Trophoblast cell (in vitro differentiated cells and primary cell): Measurements from ENCODE around the gene SMIM1.

Source experiments
- DNase-seq, 2 donors: peaks; one replicate each; pipeline ENCODE4 v3.0.0-alpha.2; 2016
- H2AFZ ChIP-seq: 2 replicates; pipeline ENCODE4 v1.6.1; 2013; ENCODE audit warnings: low read length, moderate library complexity, mild to moderate bottlenecking; ENCODE audit not compliant: insufficient read depth, poor library complexity
- H2AK5ac ChIP-seq: 2 replicates; pipeline ENCODE4 v1.6.1; 2013; ENCODE audit warnings: mild to moderate bottlenecking, low read length
- H2BK120ac ChIP-seq: 2 replicates; pipeline ENCODE4 v1.6.1; 2013; ENCODE audit warnings: low read length, mild to moderate bottlenecking, moderate library complexity; ENCODE audit not compliant: insufficient read depth, poor library complexity
- H2BK12ac ChIP-seq: 2 replicates; pipeline ENCODE4 v1.6.1; 2013; ENCODE audit warnings: mild to moderate bottlenecking, low read length, moderate library complexity
- H2BK5ac ChIP-seq: 2 replicates; pipeline ENCODE4 v1.6.1; 2013; ENCODE audit warnings: low read length, low read depth, moderate library complexity, mild to moderate bottlenecking; ENCODE audit not compliant: poor library complexity
- H3K14ac ChIP-seq: 2 replicates; pipeline ENCODE4 v1.6.1; 2013; ENCODE audit warnings: mild to moderate bottlenecking, low read length
- H3K18ac ChIP-seq: 2 replicates; pipeline ENCODE4 v1.6.1; 2013; ENCODE audit warnings: mild to moderate bottlenecking, low read length
- H3K23ac ChIP-seq: 2 replicates; pipeline ENCODE4 v1.6.1; 2013; ENCODE audit warnings: low read length
- H3K27ac ChIP-seq: 2 replicates; pipeline ENCODE4 v1.5.1; 2013; ENCODE audit warnings: low read depth, mild to moderate bottlenecking, inconsistent platforms, low read length, moderate library complexity
- H3K27me3 ChIP-seq: 2 replicates; pipeline ENCODE4 v1.6.1; 2013; ENCODE audit warnings: inconsistent platforms, mild to moderate bottlenecking, low read length, moderate library complexity; ENCODE audit not compliant: insufficient read depth
- H3K36me3 ChIP-seq, 2 experiments: 1 replicate in 1 of 2; 2 replicates in 1 of 2; pipeline ENCODE4 v1.6.1; 2013; ENCODE audit warnings: low read length in 2 of 2, mild to moderate bottlenecking in 2 of 2, moderate library complexity in 1 of 2; ENCODE audit not compliant: insufficient read depth in 2 of 2, control insufficient read depth in 1 of 2
- H3K4ac ChIP-seq: 2 replicates; pipeline ENCODE4 v1.6.1; 2013; ENCODE audit warnings: low read depth, mild to moderate bottlenecking, low read length, moderate library complexity
- H3K4me1 ChIP-seq, 2 experiments: 1 replicate in 1 of 2; 2 replicates in 1 of 2; pipeline ENCODE4 v1.6.1; 2013; ENCODE audit warnings: low read length in 2 of 2, mild to moderate bottlenecking in 2 of 2, moderate library complexity in 1 of 2; ENCODE audit not compliant: insufficient read depth in 2 of 2, control insufficient read depth in 1 of 2
- H3K4me2 ChIP-seq: 2 replicates; pipeline ENCODE4 v1.6.1; 2013; ENCODE audit warnings: inconsistent platforms, mild to moderate bottlenecking, low read length, moderate library complexity
- H3K4me3 ChIP-seq: 2 replicates; pipeline ENCODE4 v1.5.1; 2013; ENCODE audit warnings: mild to moderate bottlenecking, low read depth, low read length, inconsistent platforms
- H3K79me1 ChIP-seq: one replicate; pipeline ENCODE4 v1.6.1; 2013; ENCODE audit warnings: low read length
- H3K79me2 ChIP-seq: 2 replicates; pipeline ENCODE4 v1.6.1; 2013; ENCODE audit warnings: low read length, mild to moderate bottlenecking; ENCODE audit not compliant: control insufficient read depth, insufficient read depth, poor library complexity
- H3K9ac ChIP-seq: 2 replicates; pipeline ENCODE4 v1.6.1; 2013; ENCODE audit warnings: mild to moderate bottlenecking, low read length
- H3K9me3 ChIP-seq: 2 replicates; pipeline ENCODE4 v1.6.1; 2013; ENCODE audit warnings: low read depth, mild to moderate bottlenecking, control low read depth, inconsistent platforms, low read length; ENCODE audit not compliant: insufficient read depth
- H4K12ac ChIP-seq: 2 replicates; pipeline ENCODE4 v1.6.1; 2013; ENCODE audit warnings: low read depth, mild to moderate bottlenecking, low read length, moderate library complexity
- H4K8ac ChIP-seq: 2 replicates; pipeline ENCODE4 v1.6.1; 2013; ENCODE audit warnings: low read depth, mild to moderate bottlenecking, low read length, moderate library complexity
- H4K91ac ChIP-seq: one replicate; pipeline ENCODE4 v1.6.1; 2013; ENCODE audit warnings: low read depth, mild to moderate bottlenecking, low read length, moderate library complexity
- WGBS: extraction: QIAGEN DNeasy Blood & Tissue Kit; methylation state at CpG from one replicate; pipeline ENCODE4 v1.1.7; 2013; ENCODE audit warnings: missing lambda C conversion rate; ENCODE audit not compliant: insufficient read length, insufficient coverage; ENCODE audit errors: extremely low coverage; 5-methylcytosine and 5-hydroxymethylcytosine counted together

Gene SMIM1

DNA sequence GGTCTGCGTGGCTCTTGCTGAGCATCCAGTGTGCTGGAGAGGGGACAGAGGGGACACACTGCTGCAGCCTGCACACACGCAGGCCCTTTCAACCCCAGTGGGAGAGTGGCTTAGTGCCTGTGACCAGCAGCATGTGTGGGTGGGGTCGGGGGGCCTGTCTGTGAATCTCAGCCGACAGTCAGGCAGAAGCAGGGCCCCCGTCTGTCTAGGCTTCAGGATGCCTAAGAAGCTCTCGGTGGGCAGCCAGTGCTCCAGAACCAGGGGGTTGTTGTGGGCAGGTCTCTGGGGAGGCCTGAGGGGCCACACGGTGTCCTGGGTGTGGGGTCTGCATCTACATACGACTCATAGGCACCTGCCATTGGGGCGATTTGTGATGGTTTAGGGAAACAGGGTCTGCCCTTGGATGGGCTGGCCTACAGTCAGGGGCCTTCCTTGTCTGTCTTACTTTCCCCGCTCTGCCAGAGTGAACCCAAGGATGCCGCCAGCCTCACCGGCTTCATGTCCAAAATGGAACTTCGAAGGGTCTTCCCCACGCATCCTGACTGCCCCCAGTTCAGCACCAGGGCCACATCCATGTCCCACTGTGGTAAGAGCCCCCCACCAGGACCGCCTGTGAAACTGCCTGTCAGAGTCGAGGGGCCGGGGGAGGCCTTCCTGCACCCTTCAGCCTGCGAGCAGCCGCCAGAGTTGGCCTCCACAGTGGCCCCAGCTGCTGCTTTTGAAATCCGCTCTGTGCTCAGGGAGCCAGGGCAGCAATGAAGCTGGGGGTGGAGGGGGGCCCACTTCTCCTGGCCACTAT lies 18.7 kb upstream of the SMIM1 start:
- Histone ChIP-seq H2BK120ac (no peak overlapping the region), H3K9me3 (peaks cover 8% of the 10 kb centered on the region), H3K4me2 (no peak overlapping the region), H2AK5ac (no peak overlapping the region), H3K18ac (no peak overlapping the region), H3K4me1 (no peaks in the 10 kb centered on the region), H3K4me3 (no peak overlapping the region), H3K14ac (no peak overlapping the region), H3K79me2 (no peaks in the 10 kb centered on the region), H3K9ac (no peak overlapping the region), H3K4ac (no peak overlapping the region), H2AFZ (no peak overlapping the region), H2BK12ac (no peak overlapping the region), H3K79me1 (no peaks in the 10 kb centered on the region), H3K27ac (no peak overlapping the region), H2BK5ac (no peak overlapping the region), H4K91ac (no peak overlapping the region), H3K36me3 (no peaks in the 10 kb centered on the region), H4K12ac (no peak overlapping the region), H4K8ac (no peak overlapping the region), H3K23ac (no peak overlapping the region), H3K27me3 (no peaks in the 10 kb centered on the region)
- no CpG with 5 or more reads among the region's 20 CpGs for WGBS
- no peak for DNase-seq

DNA sequence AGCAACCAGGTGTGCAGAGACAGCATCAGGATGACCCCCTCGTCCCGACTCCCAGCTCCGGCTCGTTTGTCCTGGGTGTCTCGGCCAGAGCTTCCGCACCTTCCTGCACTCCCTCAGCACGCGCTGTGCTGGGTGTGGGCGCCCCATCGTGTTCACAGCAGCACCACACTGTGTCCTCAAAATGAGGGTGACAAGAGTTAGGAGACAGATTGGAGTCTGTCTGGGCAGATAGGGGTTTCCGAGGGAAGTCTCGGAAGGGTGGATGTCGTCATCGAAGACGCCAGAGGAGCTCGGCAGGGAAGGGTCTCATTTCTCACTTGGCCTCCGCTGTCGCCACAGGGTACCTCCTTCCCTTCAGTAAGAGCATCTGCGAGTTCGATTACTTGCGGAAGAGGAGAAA lies 16.2 kb upstream of the SMIM1 start:
- no peak overlapping the region for H4K91ac ChIP-seq
- H3K4me1 ChIP-seq, result no peaks in the 10 kb centered on the region
- H3K23ac ChIP-seq, result no peak overlapping the region
- no peak overlapping the region for H2AK5ac ChIP-seq
- no peak overlapping the region for H3K14ac ChIP-seq
- no peak overlapping the region for H3K18ac ChIP-seq
- no peak overlapping the region for H3K27ac ChIP-seq
- H2AFZ ChIP-seq, result no peak overlapping the region
- WGBS, result no CpG with 5 or more reads among the region's 21 CpGs
- H3K4me3 ChIP-seq, result no peak overlapping the region
- DNase-seq, result no peak
- no peak overlapping the region for H3K9ac ChIP-seq
- peaks cover 10% of the 10 kb centered on the region for H3K9me3 ChIP-seq
- no peak overlapping the region for H4K12ac ChIP-seq
- H3K27me3 ChIP-seq, result no peaks in the 10 kb centered on the region
- H3K36me3 ChIP-seq, result no peaks in the 10 kb centered on the region
- H4K8ac ChIP-seq, result no peak overlapping the region
- no peak overlapping the region for H2BK12ac ChIP-seq
- no peak overlapping the region for H2BK5ac ChIP-seq
- H3K4ac ChIP-seq, result no peak overlapping the region
- no peak overlapping the region for H2BK120ac ChIP-seq
- no peaks in the 10 kb centered on the region for H3K79me2 ChIP-seq
- H3K4me2 ChIP-seq, result no peak overlapping the region
- H3K79me1 ChIP-seq, result no peaks in the 10 kb centered on the region

DNA sequence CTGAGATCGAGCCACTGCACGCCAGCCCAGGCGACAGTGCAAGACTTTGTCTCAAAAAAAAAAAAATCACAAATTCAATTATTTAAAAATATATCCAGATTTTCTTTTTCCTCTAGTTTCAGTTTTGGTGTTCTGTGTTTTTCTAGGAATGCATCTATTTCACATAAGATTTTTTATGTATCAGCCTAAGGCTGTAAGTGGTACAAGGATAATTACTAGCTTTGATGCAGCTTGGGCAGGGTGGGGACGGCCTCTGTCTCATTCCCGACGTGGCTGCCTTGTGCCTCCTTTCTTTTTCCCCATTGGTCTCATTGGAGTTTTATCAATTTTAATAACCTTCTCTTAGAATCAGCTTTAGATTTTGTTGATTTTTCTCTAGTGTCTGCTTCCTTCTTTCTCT lies 13.4 kb upstream of the SMIM1 start:
- Histone ChIP-seq H3K36me3 (no peaks in the 10 kb centered on the region), H3K27me3 (no peaks in the 10 kb centered on the region), H3K79me1 (no peaks in the 10 kb centered on the region), H3K9ac (no peak overlapping the region), H2BK5ac (no peak overlapping the region), H3K4ac (no peak overlapping the region), H3K14ac (no peak overlapping the region), H3K4me2 (no peak overlapping the region), H3K23ac (no peak overlapping the region), H3K27ac (no peak overlapping the region), H2AK5ac (no peak overlapping the region), H4K12ac (no peak overlapping the region), H3K18ac (no peak overlapping the region), H2BK12ac (no peak overlapping the region), H3K4me1 (no peaks in the 10 kb centered on the region), H2BK120ac (no peak overlapping the region), H2AFZ (no peak overlapping the region), H3K79me2 (no peaks in the 10 kb centered on the region), H3K4me3 (no peak overlapping the region), H4K91ac (no peak overlapping the region), H3K9me3 (peaks cover 4% of the 10 kb centered on the region), H4K8ac (no peak overlapping the region)
- no peak for DNase-seq
- no CpG with 5 or more reads among the region's 6 CpGs for WGBS

DNA sequence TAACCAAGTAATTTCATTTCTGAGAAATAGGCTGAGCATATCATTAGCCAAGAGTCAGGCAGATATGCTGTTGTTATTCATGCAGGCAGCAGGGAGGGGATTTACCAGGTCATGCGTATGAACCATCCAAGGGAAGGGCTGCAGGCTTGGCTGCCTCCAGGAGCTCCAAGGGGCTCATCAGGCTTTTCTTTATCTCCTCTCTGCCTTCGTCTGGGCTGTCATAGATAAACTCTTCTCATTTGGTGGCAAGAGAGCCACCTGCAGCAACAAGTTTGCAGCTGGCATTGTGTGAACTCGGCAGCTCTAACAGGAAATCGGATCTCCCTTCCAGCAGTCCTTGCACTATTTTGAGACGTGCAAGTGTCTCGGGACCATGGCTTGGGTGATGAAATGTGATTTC lies 12.8 kb upstream of the SMIM1 start:
- H2BK5ac ChIP-seq, result no peak overlapping the region
- no peak overlapping the region for H3K14ac ChIP-seq
- H4K91ac ChIP-seq, result no peak overlapping the region
- H2AFZ ChIP-seq, result no peak overlapping the region
- no peak overlapping the region for H3K18ac ChIP-seq
- no peak overlapping the region for H3K23ac ChIP-seq
- no peak for DNase-seq
- no peak overlapping the region for H3K27ac ChIP-seq
- H3K9me3 ChIP-seq, result peaks cover 4% of the 10 kb centered on the region
- no peak overlapping the region for H3K4me3 ChIP-seq
- no CpG with 5 or more reads among the region's 6 CpGs for WGBS
- no peak overlapping the region for H3K4me2 ChIP-seq
- H2BK120ac ChIP-seq, result no peak overlapping the region
- no peak overlapping the region for H3K9ac ChIP-seq
- no peaks in the 10 kb centered on the region for H3K36me3 ChIP-seq
- no peak overlapping the region for H3K4ac ChIP-seq
- H2AK5ac ChIP-seq, result no peak overlapping the region
- no peak overlapping the region for H4K12ac ChIP-seq
- H3K79me2 ChIP-seq, result no peaks in the 10 kb centered on the region
- H3K4me1 ChIP-seq, result no peaks in the 10 kb centered on the region
- H3K79me1 ChIP-seq, result no peaks in the 10 kb centered on the region
- no peak overlapping the region for H4K8ac ChIP-seq
- H2BK12ac ChIP-seq, result no peak overlapping the region
- H3K27me3 ChIP-seq, result no peaks in the 10 kb centered on the region
